ENCODE measurements around the gene GPBP1L1.

DNA sequence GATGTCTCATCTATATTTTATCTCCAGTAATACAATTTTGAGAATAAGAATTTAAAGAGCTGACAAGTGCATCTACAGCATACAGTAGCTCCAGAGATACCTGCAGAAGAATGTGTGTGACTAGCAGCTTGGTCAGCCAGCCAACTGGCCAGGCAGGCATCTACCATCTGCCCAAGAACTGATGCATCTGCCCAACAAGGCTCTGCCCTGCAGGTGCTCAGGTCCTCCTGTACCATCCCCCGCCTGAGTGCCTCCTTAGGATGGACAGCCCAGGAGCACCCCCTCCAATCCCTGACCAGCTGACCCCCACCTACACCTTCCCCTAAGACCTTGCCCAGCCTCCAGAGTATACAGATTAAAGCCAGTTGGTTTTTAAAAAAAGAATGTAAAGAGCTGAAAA is 32.0 kb upstream of the GPBP1L1 start:
- TF ChIP-seq CTCF (conservative IDR thresholded peaks at IDR 0.05 in 1 of 2, IDR thresholded peaks at IDR 0.05 in 1 of 2; ENCODE audit: low read depth in 1 of 2, low read length in 2 of 2) (no peak), EZH2 (IDR thresholded peaks at IDR 0.05; ENCODE audit: low read length, missing control alignments) (no peak)

Measured in fibroblast of lung (primary cell).